ENCODE results near the gene IFFO2.

IFFO2 gene

DNA sequence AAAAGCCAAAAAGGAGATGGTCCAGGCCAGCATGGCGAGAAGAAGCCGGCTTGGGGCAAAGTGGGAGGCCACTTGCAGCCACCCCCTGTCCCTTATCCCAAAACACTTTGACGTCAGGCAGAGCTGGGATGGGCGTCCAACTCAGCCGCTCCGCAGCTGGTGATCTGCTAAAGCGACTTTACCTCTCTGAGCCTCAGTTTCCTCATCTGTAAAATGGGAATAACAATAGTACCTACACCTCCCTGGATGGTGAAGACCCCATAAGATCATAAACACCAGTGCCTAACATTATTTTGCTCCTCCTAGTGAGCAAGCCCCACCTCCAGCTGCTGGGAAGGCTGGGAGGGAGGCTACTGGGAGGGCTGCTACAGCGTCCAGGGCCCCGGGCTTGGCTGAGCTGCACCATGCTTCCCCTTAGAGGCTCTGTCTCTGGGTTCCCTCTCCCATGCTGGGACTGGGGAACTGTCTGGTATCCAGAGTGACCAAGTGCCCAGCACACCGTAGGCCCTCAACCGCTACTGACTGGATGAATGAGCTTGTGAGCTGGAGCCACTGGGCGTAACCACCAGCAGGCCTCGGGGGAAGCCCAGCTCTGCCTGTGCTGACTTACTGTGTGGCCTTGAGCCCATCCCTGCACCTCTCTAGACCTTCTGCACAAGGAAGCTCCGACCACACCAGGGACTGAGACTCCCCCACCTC lies 18.3 kb downstream of the IFFO2 start:
- H2BK5ac ChIP-seq (ENCODE audit: low read depth, low read length, poor library complexity), result peak overlapping the region; percentile 4
- H3K27ac ChIP-seq (ENCODE audit: low read depth, low read length), result no peak overlapping the region
- H2BK12ac ChIP-seq (ENCODE audit: low read length), result peak overlapping the region; percentile 5
- H3K4ac ChIP-seq (ENCODE audit: low read depth, low read length), result no peak overlapping the region
- H2AFZ ChIP-seq (ENCODE audit: insufficient read depth, low read length, poor library complexity), result no peak overlapping the region
- H3K4me2 ChIP-seq (ENCODE audit: low read length), result no peak overlapping the region
- DNase-seq, result peak; percentile 61 to 63
- peaks cover 0 to under 1% of the 10 kb centered on the region in 2 experiments for H3K36me3 ChIP-seq (ENCODE audit: control insufficient read depth in 1 of 2, insufficient read depth in 2 of 2, low read length in 2 of 2)
- no peaks in the 10 kb centered on the region for H3K27me3 ChIP-seq (ENCODE audit: insufficient read depth, low read length)
- no peak overlapping the region for H2BK120ac ChIP-seq (ENCODE audit: insufficient read depth, low read length, poor library complexity)
- peaks cover 37 to 52% of the 10 kb centered on the region in 2 experiments for H3K4me1 ChIP-seq (ENCODE audit: control insufficient read depth in 1 of 2, insufficient read depth in 2 of 2, low read length in 2 of 2)
- peak overlapping the region; percentile 8 for H4K91ac ChIP-seq (ENCODE audit: low read depth, low read length)
- no peak overlapping the region for H4K12ac ChIP-seq (ENCODE audit: low read depth, low read length)
- no peak overlapping the region for H2AK5ac ChIP-seq (ENCODE audit: low read length)
- peaks cover 11% of the 10 kb centered on the region for H3K79me1 ChIP-seq (ENCODE audit: low read length)
- WGBS (ENCODE audit: extremely low coverage, insufficient coverage, insufficient read length), result no CpG with 5 or more reads among the region's 14 CpGs
- no peak overlapping the region for H3K4me3 ChIP-seq (ENCODE audit: low read depth, low read length)
- H4K8ac ChIP-seq (ENCODE audit: low read depth, low read length), result no peak overlapping the region
- no peak overlapping the region for H3K9ac ChIP-seq (ENCODE audit: low read length)
- H3K23ac ChIP-seq (ENCODE audit: low read length), result no peak overlapping the region
- H3K18ac ChIP-seq (ENCODE audit: low read length), result peak overlapping the region; percentile 50
- H3K14ac ChIP-seq (ENCODE audit: low read length), result peak overlapping the region; percentile 4
- H3K9me3 ChIP-seq (ENCODE audit: insufficient read depth, low read depth, low read length), result peaks cover 2% of the 10 kb centered on the region
- peaks cover 7% of the 10 kb centered on the region for H3K79me2 ChIP-seq (ENCODE audit: control insufficient read depth, insufficient read depth, low read length, poor library complexity)

DNA sequence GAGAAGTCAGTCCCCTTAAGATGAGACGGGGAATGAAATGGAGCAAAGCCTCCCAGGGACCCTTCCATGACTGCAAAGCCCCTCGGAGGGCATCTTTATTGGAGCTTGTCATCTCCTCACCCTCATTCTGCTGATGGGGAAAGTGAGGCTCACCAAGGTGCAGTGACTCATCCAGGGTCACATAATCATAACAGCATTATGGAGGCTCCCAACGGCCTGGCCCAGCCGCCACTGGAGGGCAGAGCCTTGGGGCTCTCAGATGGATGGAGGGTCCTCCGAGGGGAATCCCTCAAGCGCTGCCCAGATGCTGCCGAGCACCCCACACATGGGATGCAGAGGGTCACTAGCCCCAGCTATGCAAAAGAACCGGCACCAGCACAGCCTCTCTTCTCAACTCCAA lies 18.9 kb downstream of the IFFO2 start:
- WGBS (ENCODE audit: extremely low coverage, insufficient coverage, insufficient read length), result no CpG with 5 or more reads among the region's 8 CpGs

DNA sequence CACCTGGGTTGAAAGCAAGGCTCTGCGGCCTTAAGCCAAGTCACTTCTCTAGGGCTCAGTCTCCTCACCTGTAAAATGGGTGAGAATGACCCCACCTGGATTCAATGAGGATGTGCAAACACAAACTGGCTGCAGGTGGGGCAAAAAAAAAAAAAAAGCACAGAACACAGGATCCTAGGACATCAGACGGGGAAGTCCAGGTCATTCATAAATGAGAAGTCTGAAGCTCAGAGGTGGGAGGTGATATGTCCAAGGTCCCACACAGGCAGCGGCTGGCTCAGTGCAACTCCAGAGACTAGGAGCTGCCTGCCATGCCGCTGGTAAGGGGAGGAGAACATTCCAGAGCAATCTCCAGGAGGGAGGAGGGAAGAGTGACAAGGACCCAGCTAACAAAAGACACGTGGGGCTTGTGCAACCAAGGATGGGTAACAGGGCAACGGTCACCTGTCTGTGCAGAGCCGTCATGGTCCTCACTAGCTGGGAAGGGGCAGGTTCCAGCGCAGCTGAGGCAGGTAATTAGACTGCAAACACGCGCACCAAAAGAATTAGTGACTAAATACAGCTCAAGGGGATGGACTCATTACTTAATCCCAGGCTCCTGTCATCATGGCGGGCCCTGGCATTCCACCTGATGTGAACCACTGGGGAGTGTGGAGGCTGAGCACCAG lies 19.5 kb downstream of the IFFO2 start:
- Histone ChIP-seq H3K27me3 (ENCODE audit: insufficient read depth, low read length) (no peaks in the 10 kb centered on the region), H3K9ac (ENCODE audit: low read length) (no peak overlapping the region), H3K4me3 (ENCODE audit: low read depth, low read length) (no peak overlapping the region), H2BK5ac (ENCODE audit: low read depth, low read length, poor library complexity) (no peak overlapping the region), H4K91ac (ENCODE audit: low read depth, low read length) (no peak overlapping the region), H3K23ac (ENCODE audit: low read length) (no peak overlapping the region), H3K4ac (ENCODE audit: low read depth, low read length) (no peak overlapping the region), H2BK12ac (ENCODE audit: low read length) (no peak overlapping the region), H3K79me2 (ENCODE audit: control insufficient read depth, insufficient read depth, low read length, poor library complexity) (peaks cover 6% of the 10 kb centered on the region), H2AFZ (ENCODE audit: insufficient read depth, low read length, poor library complexity) (no peak overlapping the region), H3K18ac (ENCODE audit: low read length) (no peak overlapping the region), H4K12ac (ENCODE audit: low read depth, low read length) (no peak overlapping the region), H2AK5ac (ENCODE audit: low read length) (no peak overlapping the region), H3K36me3 (ENCODE audit: control insufficient read depth in 1 of 2, insufficient read depth in 2 of 2, low read length in 2 of 2) (no peaks in the 10 kb centered on the region), H3K4me2 (ENCODE audit: low read length) (no peak overlapping the region), H3K4me1 (ENCODE audit: control insufficient read depth in 1 of 2, insufficient read depth in 2 of 2, low read length in 2 of 2) (peaks cover 38 to 55% of the 10 kb centered on the region in 2 experiments), H3K79me1 (ENCODE audit: low read length) (peaks cover 13% of the 10 kb centered on the region), H3K27ac (ENCODE audit: low read depth, low read length) (peak overlapping the region; percentile 18), H3K9me3 (ENCODE audit: insufficient read depth, low read depth, low read length) (peaks cover 4% of the 10 kb centered on the region), H2BK120ac (ENCODE audit: insufficient read depth, low read length, poor library complexity) (no peak overlapping the region), H3K14ac (ENCODE audit: low read length) (no peak overlapping the region), H4K8ac (ENCODE audit: low read depth, low read length) (no peak overlapping the region)
- DNase-seq, result peak; percentile 95 to 96
- no CpG with 5 or more reads among the region's 11 CpGs for WGBS (ENCODE audit: extremely low coverage, insufficient coverage, insufficient read length)

More for the DNA sequence above, 18.9 kb downstream of the IFFO2 start:
- H2BK5ac ChIP-seq (ENCODE audit: low read depth, low read length, poor library complexity), result no peak overlapping the region
- peaks cover 41 to 57% of the 10 kb centered on the region in 2 experiments for H3K4me1 ChIP-seq (ENCODE audit: control insufficient read depth in 1 of 2, insufficient read depth in 2 of 2, low read length in 2 of 2)
- no peaks in the 10 kb centered on the region for H3K36me3 ChIP-seq (ENCODE audit: control insufficient read depth in 1 of 2, insufficient read depth in 2 of 2, low read length in 2 of 2)
- no peak overlapping the region for H2BK12ac ChIP-seq (ENCODE audit: low read length)
- H2BK120ac ChIP-seq (ENCODE audit: insufficient read depth, low read length, poor library complexity), result no peak overlapping the region
- peaks cover 13% of the 10 kb centered on the region for H3K79me1 ChIP-seq (ENCODE audit: low read length)
- peaks cover 7% of the 10 kb centered on the region for H3K79me2 ChIP-seq (ENCODE audit: control insufficient read depth, insufficient read depth, low read length, poor library complexity)
- H3K4me3 ChIP-seq (ENCODE audit: low read depth, low read length), result no peak overlapping the region
- DNase-seq, result no peak
- H2AK5ac ChIP-seq (ENCODE audit: low read length), result no peak overlapping the region
- H3K4ac ChIP-seq (ENCODE audit: low read depth, low read length), result no peak overlapping the region
- no peak overlapping the region for H3K9ac ChIP-seq (ENCODE audit: low read length)
- no peak overlapping the region for H3K4me2 ChIP-seq (ENCODE audit: low read length)
- H3K9me3 ChIP-seq (ENCODE audit: insufficient read depth, low read depth, low read length), result peaks cover 4% of the 10 kb centered on the region
- no peak overlapping the region for H3K14ac ChIP-seq (ENCODE audit: low read length)
- H2AFZ ChIP-seq (ENCODE audit: insufficient read depth, low read length, poor library complexity), result no peak overlapping the region
- H3K27ac ChIP-seq (ENCODE audit: low read depth, low read length), result peak overlapping the region; percentile 7
- peak overlapping the region; percentile 5 for H3K18ac ChIP-seq (ENCODE audit: low read length)
- no peaks in the 10 kb centered on the region for H3K27me3 ChIP-seq (ENCODE audit: insufficient read depth, low read length)
- no peak overlapping the region for H3K23ac ChIP-seq (ENCODE audit: low read length)
- H4K91ac ChIP-seq (ENCODE audit: low read depth, low read length), result peak overlapping the region; percentile 15
- no peak overlapping the region for H4K8ac ChIP-seq (ENCODE audit: low read depth, low read length)
- H4K12ac ChIP-seq (ENCODE audit: low read depth, low read length), result no peak overlapping the region

DNA sequence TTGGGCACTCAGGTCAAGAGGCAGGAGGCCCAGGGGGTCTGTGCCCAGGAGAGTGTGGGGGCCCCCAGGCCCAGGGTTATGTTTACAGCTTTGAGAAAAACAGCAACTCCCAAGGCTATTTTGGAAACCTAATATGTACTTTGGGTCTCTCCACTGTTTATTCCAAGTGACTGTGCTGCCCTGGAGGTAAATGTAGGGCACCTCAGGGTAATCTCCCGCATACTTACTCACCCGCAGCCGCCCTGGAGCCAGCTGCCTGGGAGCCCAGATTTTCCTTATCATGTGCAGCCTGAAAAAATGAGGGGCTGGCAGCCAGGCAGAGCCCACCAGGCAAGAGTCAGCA lies 20.0 kb downstream of the IFFO2 start:
- Histone ChIP-seq H4K8ac (ENCODE audit: low read depth, low read length) (no peak overlapping the region), H2AK5ac (ENCODE audit: low read length) (no peak overlapping the region)

More for the DNA sequence above, 20.0 kb downstream of the IFFO2 start:
- peaks cover 4% of the 10 kb centered on the region for H3K79me2 ChIP-seq (ENCODE audit: control insufficient read depth, insufficient read depth, low read length, poor library complexity)
- WGBS (ENCODE audit: extremely low coverage, insufficient coverage, insufficient read length), result no CpG with 5 or more reads among the region's 3 CpGs
- no peak overlapping the region for H2BK12ac ChIP-seq (ENCODE audit: low read length)
- no peak overlapping the region for H3K4ac ChIP-seq (ENCODE audit: low read depth, low read length)
- H2AFZ ChIP-seq (ENCODE audit: insufficient read depth, low read length, poor library complexity), result no peak overlapping the region
- peaks cover 4% of the 10 kb centered on the region for H3K9me3 ChIP-seq (ENCODE audit: insufficient read depth, low read depth, low read length)
- H4K12ac ChIP-seq (ENCODE audit: low read depth, low read length), result no peak overlapping the region
- DNase-seq, result peak; percentile 46 to 74
- no peak overlapping the region for H3K9ac ChIP-seq (ENCODE audit: low read length)
- no peak overlapping the region for H3K14ac ChIP-seq (ENCODE audit: low read length)
- no peak overlapping the region for H3K4me3 ChIP-seq (ENCODE audit: low read depth, low read length)
- no peak overlapping the region for H3K27ac ChIP-seq (ENCODE audit: low read depth, low read length)
- H2BK5ac ChIP-seq (ENCODE audit: low read depth, low read length, poor library complexity), result no peak overlapping the region
- H3K4me1 ChIP-seq (ENCODE audit: control insufficient read depth in 1 of 2, insufficient read depth in 2 of 2, low read length in 2 of 2), result peaks cover 33 to 50% of the 10 kb centered on the region in 2 experiments
- no peaks in the 10 kb centered on the region for H3K36me3 ChIP-seq (ENCODE audit: control insufficient read depth in 1 of 2, insufficient read depth in 2 of 2, low read length in 2 of 2)
- no peaks in the 10 kb centered on the region for H3K27me3 ChIP-seq (ENCODE audit: insufficient read depth, low read length)
- no peak overlapping the region for H3K4me2 ChIP-seq (ENCODE audit: low read length)
- no peak overlapping the region for H3K18ac ChIP-seq (ENCODE audit: low read length)
- H3K79me1 ChIP-seq (ENCODE audit: low read length), result peaks cover 13% of the 10 kb centered on the region
- H3K23ac ChIP-seq (ENCODE audit: low read length), result no peak overlapping the region
- no peak overlapping the region for H2BK120ac ChIP-seq (ENCODE audit: insufficient read depth, low read length, poor library complexity)
- H4K91ac ChIP-seq (ENCODE audit: low read depth, low read length), result no peak overlapping the region

All from trophoblast cell (in vitro differentiated cells and primary cell).